ENCODE measurements around the gene SMIM35.

The SMIM35 gene

GRCh38 chr11:118100691-118101232 is 14.0 kb upstream of the SMIM35 start:
- Histone ChIP-seq H3K36me3 (ENCODE audit: insufficient read depth) (no peaks in the 10 kb centered on the region), H4K20me1 (ENCODE audit: insufficient read depth) (no peaks in the 10 kb centered on the region), H3K79me2 (ENCODE audit: insufficient read depth, low read depth) (no peaks in the 10 kb centered on the region), H3K4me1 (ENCODE audit: low read depth, poor library complexity, severe bottlenecking) (no peaks in the 10 kb centered on the region), H3K27ac (no peak overlapping the region), H3K4me2 (no peak overlapping the region), H2AFZ (ENCODE audit: low read depth) (no peak overlapping the region), H3K9ac (no peak overlapping the region), H3K27me3 (ENCODE audit: insufficient read depth, low read depth) (no peaks in the 10 kb centered on the region), H3K4me3 (IDR thresholded peaks at IDR 0.05; ENCODE audit: insufficient read depth, low read depth, low read length) (no peak overlapping the region)
- TF ChIP-seq, protein P1, sequence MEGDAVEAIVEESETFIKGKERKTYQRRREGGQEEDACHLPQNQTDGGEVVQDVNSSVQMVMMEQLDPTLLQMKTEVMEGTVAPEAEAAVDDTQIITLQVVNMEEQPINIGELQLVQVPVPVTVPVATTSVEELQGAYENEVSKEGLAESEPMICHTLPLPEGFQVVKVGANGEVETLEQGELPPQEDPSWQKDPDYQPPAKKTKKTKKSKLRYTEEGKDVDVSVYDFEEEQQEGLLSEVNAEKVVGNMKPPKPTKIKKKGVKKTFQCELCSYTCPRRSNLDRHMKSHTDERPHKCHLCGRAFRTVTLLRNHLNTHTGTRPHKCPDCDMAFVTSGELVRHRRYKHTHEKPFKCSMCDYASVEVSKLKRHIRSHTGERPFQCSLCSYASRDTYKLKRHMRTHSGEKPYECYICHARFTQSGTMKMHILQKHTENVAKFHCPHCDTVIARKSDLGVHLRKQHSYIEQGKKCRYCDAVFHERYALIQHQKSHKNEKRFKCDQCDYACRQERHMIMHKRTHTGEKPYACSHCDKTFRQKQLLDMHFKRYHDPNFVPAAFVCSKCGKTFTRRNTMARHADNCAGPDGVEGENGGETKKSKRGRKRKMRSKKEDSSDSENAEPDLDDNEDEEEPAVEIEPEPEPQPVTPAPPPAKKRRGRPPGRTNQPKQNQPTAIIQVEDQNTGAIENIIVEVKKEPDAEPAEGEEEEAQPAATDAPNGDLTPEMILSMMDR (conservative IDR thresholded peaks at IDR 0.05; ENCODE audit: low read depth, low read length): no peak

- Histone ChIP-seq H3K9ac (no peak overlapping the region), H3K27me3 (ENCODE audit: insufficient read depth, low read depth) (no peaks in the 10 kb centered on the region), H3K36me3 (ENCODE audit: insufficient read depth) (no peaks in the 10 kb centered on the region), H3K4me3 (IDR thresholded peaks at IDR 0.05; ENCODE audit: insufficient read depth, low read depth, low read length) (no peak overlapping the region), H3K79me2 (ENCODE audit: insufficient read depth, low read depth) (no peaks in the 10 kb centered on the region), H3K4me1 (ENCODE audit: low read depth, poor library complexity, severe bottlenecking) (no peaks in the 10 kb centered on the region), H3K27ac (no peak overlapping the region), H3K4me2 (no peak overlapping the region), H2AFZ (ENCODE audit: low read depth) (no peak overlapping the region), H4K20me1 (ENCODE audit: insufficient read depth) (no peaks in the 10 kb centered on the region)
- TF ChIP-seq, protein P1 (conservative IDR thresholded peaks at IDR 0.05; ENCODE audit: low read depth, low read length): no peak
These were observed 13.2 kb upstream of the SMIM35 start for GRCh38 chr11:118099838-118100556.

DNA sequence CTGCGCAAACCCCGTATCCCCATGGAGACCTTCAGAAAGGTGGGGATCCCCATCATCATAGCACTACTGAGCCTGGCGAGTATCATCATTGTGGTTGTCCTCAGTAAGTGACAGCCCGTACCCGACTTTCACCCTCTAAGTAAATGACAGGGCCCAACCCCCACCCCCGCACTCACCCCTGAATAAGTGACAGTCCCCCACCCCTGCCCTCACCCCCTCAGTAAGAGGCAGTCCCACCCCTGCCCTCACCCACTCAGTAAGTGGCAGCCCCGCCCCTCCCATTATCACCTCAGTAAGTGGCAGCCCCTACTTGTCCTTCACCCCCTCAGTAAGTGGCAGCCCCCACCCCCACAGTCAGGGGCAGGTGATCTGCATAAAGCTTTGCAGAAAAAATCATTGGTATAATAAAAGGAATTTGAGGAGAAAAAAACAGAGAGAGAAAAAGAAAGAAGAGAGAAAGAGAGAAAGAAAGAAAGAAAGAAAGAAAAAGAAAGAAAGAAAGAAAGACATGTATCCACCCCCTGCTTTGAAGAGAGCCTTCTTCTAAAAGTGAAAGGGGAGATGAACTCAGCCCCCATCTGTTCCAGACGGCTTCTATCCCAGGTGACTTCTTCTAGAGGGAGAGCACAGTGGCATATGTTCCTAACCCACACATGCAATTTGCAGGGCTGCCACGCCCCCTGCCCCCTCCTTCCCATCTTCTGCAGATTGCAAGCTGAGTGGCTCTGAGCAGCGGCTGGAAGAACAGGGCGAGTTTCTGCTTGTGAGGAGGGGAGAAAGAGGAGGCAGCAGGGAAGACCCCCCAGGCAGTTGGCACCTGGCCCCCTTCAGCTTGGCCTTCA is 12.5 kb upstream of the SMIM35 start:
- TF ChIP-seq, protein P1 (conservative IDR thresholded peaks at IDR 0.05; ENCODE audit: low read depth, low read length): no peak
- H3K4me3 ChIP-seq (IDR thresholded peaks at IDR 0.05; ENCODE audit: insufficient read depth, low read depth, low read length): no peak overlapping the region
- no peaks in the 10 kb centered on the region for H3K36me3 ChIP-seq (ENCODE audit: insufficient read depth)
- H3K4me1 ChIP-seq (ENCODE audit: low read depth, poor library complexity, severe bottlenecking): no peaks in the 10 kb centered on the region
- H3K27ac ChIP-seq: no peak overlapping the region
- no peaks in the 10 kb centered on the region for H3K27me3 ChIP-seq (ENCODE audit: insufficient read depth, low read depth)
- H4K20me1 ChIP-seq (ENCODE audit: insufficient read depth): no peaks in the 10 kb centered on the region
- no peak overlapping the region for H2AFZ ChIP-seq (ENCODE audit: low read depth)
- H3K79me2 ChIP-seq (ENCODE audit: insufficient read depth, low read depth): no peaks in the 10 kb centered on the region
- no peak overlapping the region for H3K9ac ChIP-seq
- H3K4me2 ChIP-seq: no peak overlapping the region

GRCh38 chr11:118095967-118096367 is 9.2 kb upstream of the SMIM35 start:
- Histone ChIP-seq H3K27ac (no peak overlapping the region), H3K4me2 (no peak overlapping the region), H2AFZ (ENCODE audit: low read depth) (no peak overlapping the region), H3K27me3 (ENCODE audit: insufficient read depth, low read depth) (no peaks in the 10 kb centered on the region), H3K36me3 (ENCODE audit: insufficient read depth) (no peaks in the 10 kb centered on the region), H4K20me1 (ENCODE audit: insufficient read depth) (no peaks in the 10 kb centered on the region), H3K79me2 (ENCODE audit: insufficient read depth, low read depth) (no peaks in the 10 kb centered on the region), H3K4me1 (ENCODE audit: low read depth, poor library complexity, severe bottlenecking) (no peaks in the 10 kb centered on the region), H3K4me3 (IDR thresholded peaks at IDR 0.05; ENCODE audit: insufficient read depth, low read depth, low read length) (no peak overlapping the region), H3K9ac (no peak overlapping the region)
- TF ChIP-seq, protein P1 (conservative IDR thresholded peaks at IDR 0.05; ENCODE audit: low read depth, low read length): no peak

Measured in KMS-11 (cell line).